MM.1S (cell line): ENCODE results near the gene KCNJ5.

Experiments used
- DNase-seq: peaks from one replicate; pipeline ENCODE4 v3.0.0-alpha.2; 2015
- H2AFZ ChIP-seq: fragments of 300-600 bp; sonication (generic); 2 replicates; pipeline ENCODE4 v1.6.0; 2016; ENCODE audit warnings: antibody characterized with exemption, low read length
- H3F3A ChIP-seq: fragments of 300-600 bp; sonication (generic); 2 replicates; pipeline ENCODE4 v1.6.1; 2016; ENCODE audit warnings: mild to moderate bottlenecking, antibody characterized with exemption, low read length, moderate library complexity, mixed read lengths; ENCODE audit not compliant: insufficient read depth
- H3K27ac ChIP-seq: fragments of 300-600 bp; sonication (generic); 2 replicates; pipeline ENCODE4 v1.5.1; 2016; ENCODE audit warnings: mild to moderate bottlenecking, low read length
- H3K27me3 ChIP-seq: fragments of 300-600 bp; sonication (generic); replicated peaks from 2 replicates; pipeline ENCODE4 v1.6.0; 2016; ENCODE audit warnings: low read length; ENCODE audit not compliant: insufficient read depth
- H3K36me3 ChIP-seq: fragments of 300-600 bp; sonication (generic); replicated peaks from 2 replicates; pipeline ENCODE4 v1.6.1; 2016; ENCODE audit warnings: mild to moderate bottlenecking, low read length, mixed read lengths; ENCODE audit not compliant: insufficient read depth
- H3K4me1 ChIP-seq: fragments of 300-600 bp; sonication (generic); 2 replicates; pipeline ENCODE4 v1.6.1; 2016; ENCODE audit warnings: low read length, mixed read lengths
- H3K4me2 ChIP-seq: fragments of 300-600 bp; sonication (generic); 2 replicates; pipeline ENCODE4 v1.6.0; 2016; ENCODE audit warnings: low read depth, low read length
- H3K4me3 ChIP-seq: fragments of 300-600 bp; sonication (generic); 2 replicates; pipeline ENCODE4 v1.5.1; 2016; ENCODE audit warnings: low read length, mixed read lengths
- H3K79me2 ChIP-seq: fragments of 300-600 bp; sonication (generic); 2 replicates; pipeline ENCODE4 v1.6.1; 2016; ENCODE audit warnings: mixed run types, low read length, mixed read lengths
- H3K9ac ChIP-seq: fragments of 300-600 bp; sonication (generic); 2 replicates; pipeline ENCODE4 v1.6.1; 2016; ENCODE audit warnings: low read length, mixed read lengths
- H3K9me2 ChIP-seq: fragments of 300-600 bp; sonication (generic); replicated peaks from 2 replicates; pipeline ENCODE4 v1.6.1; 2016; ENCODE audit warnings: mild to moderate bottlenecking, low read length, mixed read lengths; ENCODE audit not compliant: insufficient read depth
- H3K9me3 ChIP-seq: fragments of 300-600 bp; sonication (generic); replicated peaks from 2 replicates; pipeline ENCODE4 v1.6.1; 2016; ENCODE audit warnings: mild to moderate bottlenecking, low read length, mixed read lengths; ENCODE audit not compliant: insufficient read depth
- H4K20me1 ChIP-seq: fragments of 300-600 bp; sonication (generic); 2 replicates; pipeline ENCODE4 v1.6.1; 2016; ENCODE audit warnings: mild to moderate bottlenecking, low read length, moderate library complexity, mixed read lengths; ENCODE audit not compliant: insufficient read depth
- EZH2 ChIP-seq: fragments of 300-600 bp; sonication (generic); optimal IDR thresholded peaks from 2 replicates; pipeline ENCODE3; 2017; ENCODE audit warnings: low read depth, mild to moderate bottlenecking, antibody characterized with exemption, low read length, mixed read lengths
- EZH2phosphoT487 ChIP-seq: fragments of 300-600 bp; sonication (generic); IDR thresholded peaks from 2 replicates; pipeline ENCODE4 v1.6.1; 2018; ENCODE audit warnings: antibody characterized with exemption, low read length
- TF ChIP-seq, protein P1 (sequence below): fragments of 300-600 bp; sonication (generic); IDR thresholded peaks from 2 replicates; pipeline ENCODE4 v1.5.1; 2016; ENCODE audit warnings: antibody characterized with exemption, low read length, mixed read lengths

The KCNJ5 gene

GRCh38 chr11:128891913-128892398 is 800 bp downstream of the KCNJ5 start:
- Histone ChIP-seq H4K20me1 (no peaks in the 10 kb centered on the region), H3K9ac (no peak overlapping the region), H3F3A (peaks cover 8% of the 10 kb centered on the region; the same call in 1 of the 2 replicates), H3K36me3 (no peaks in the 10 kb centered on the region), H3K4me3 (no peak overlapping the region), H3K4me2 (no peak overlapping the region), H3K27me3 (no peaks in the 10 kb centered on the region), H3K27ac (no peak overlapping the region), H2AFZ (no peak overlapping the region), H3K9me2 (no peaks in the 10 kb centered on the region), H3K4me1 (peaks cover 23% of the 10 kb centered on the region), H3K79me2 (no peaks in the 10 kb centered on the region), H3K9me3 (no peaks in the 10 kb centered on the region)
- no peak for TF ChIP-seq EZH2
- no peak for DNase-seq

DNA sequence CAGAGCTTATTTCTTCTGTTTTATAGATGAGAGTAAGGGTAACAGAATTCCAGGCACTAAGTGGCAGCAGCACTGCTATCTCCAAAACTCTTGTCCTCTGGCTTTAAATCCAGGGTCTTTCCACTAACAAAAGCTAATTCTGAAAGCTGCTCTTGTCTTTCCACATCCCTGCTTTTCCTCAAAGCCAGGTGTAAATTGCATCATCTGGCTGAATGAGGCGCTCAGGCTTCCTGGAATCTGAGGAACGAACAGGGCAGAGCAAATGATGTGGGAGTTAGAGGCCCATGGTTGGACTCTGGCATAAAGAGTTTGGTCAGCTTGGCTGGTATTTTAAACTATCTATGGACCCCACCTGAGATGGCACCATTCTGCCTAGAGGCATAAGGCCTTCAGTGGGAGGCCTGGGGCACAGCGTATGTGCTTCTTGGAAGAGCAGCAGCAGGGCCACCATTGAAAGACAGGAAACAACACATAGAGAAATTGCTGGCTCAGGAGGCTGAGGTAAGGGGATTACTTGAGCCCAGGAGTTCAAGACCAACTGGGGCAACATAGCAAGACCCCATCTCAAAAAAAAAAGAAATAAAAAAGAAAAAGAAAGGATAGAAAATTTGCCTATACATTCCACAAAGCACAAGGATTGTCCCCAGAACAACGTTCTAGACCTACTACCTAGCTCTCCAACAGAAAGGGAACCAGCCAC is 1.9 kb downstream of the KCNJ5 start:
- no peaks in the 10 kb centered on the region for H4K20me1 ChIP-seq
- H3K4me2 ChIP-seq: peak overlapping the region; percentile 83
- H3K36me3 ChIP-seq: no peaks in the 10 kb centered on the region
- no peak for TF ChIP-seq EZH2phosphoT487
- TF ChIP-seq, protein P1, sequence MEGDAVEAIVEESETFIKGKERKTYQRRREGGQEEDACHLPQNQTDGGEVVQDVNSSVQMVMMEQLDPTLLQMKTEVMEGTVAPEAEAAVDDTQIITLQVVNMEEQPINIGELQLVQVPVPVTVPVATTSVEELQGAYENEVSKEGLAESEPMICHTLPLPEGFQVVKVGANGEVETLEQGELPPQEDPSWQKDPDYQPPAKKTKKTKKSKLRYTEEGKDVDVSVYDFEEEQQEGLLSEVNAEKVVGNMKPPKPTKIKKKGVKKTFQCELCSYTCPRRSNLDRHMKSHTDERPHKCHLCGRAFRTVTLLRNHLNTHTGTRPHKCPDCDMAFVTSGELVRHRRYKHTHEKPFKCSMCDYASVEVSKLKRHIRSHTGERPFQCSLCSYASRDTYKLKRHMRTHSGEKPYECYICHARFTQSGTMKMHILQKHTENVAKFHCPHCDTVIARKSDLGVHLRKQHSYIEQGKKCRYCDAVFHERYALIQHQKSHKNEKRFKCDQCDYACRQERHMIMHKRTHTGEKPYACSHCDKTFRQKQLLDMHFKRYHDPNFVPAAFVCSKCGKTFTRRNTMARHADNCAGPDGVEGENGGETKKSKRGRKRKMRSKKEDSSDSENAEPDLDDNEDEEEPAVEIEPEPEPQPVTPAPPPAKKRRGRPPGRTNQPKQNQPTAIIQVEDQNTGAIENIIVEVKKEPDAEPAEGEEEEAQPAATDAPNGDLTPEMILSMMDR: no peak
- no peak for TF ChIP-seq EZH2
- peak overlapping the region; percentile 69; the same call in 1 of the 2 replicates for H3K27ac ChIP-seq
- no peak overlapping the region for H3K4me3 ChIP-seq
- no peaks in the 10 kb centered on the region for H3K9me3 ChIP-seq
- H3K9me2 ChIP-seq: no peaks in the 10 kb centered on the region
- H3F3A ChIP-seq: peaks cover 8% of the 10 kb centered on the region; the same call in 1 of the 2 replicates
- peaks cover 23% of the 10 kb centered on the region for H3K4me1 ChIP-seq
- no peak for DNase-seq
- no peaks in the 10 kb centered on the region for H3K79me2 ChIP-seq
- H3K9ac ChIP-seq: peak overlapping the region; percentile 39; the same call in 1 of the 2 replicates
- no peaks in the 10 kb centered on the region for H3K27me3 ChIP-seq
- 0 out of 2 replicates have a peak overlapping the region, but pooled peaks have one; percentile 29 for H2AFZ ChIP-seq

DNA sequence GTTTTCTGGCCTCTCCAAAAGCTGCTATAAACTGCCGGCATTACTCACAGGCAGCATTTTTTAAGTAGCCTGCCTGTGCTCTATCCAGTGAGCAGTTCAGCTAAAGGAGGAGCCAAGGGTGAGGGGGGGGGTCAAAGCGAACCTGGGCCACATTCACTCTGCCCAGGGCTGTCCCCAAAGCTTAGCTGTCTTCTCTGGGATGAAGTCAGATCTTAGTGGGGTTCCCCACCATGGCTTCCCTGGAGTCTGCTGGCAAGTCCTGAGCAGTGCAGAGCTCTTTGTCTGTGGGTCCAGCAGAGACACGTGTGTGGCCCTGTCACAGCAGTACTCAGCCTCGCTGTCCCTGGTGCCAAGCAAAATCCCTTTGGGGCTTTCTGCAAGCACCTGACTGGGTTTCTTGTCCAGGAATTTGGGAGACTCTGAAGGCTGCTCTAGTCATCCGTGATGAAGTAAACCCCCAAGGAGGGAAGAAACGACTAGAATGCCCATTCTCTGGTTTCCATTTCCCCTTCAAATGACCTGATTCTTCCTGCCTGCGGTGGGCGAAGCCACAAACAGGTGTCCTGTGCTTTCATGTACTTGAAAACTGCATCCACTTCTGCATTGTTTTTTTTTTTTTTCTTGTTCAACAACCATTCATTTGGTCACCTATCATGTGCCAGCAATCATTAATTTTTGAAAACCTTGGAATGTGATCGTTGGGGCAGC is 2.6 kb downstream of the KCNJ5 start:
- Histone ChIP-seq H3K4me2 (peak overlapping the region; percentile 83), H3K27me3 (no peaks in the 10 kb centered on the region), H3K36me3 (no peaks in the 10 kb centered on the region), H3F3A (peaks cover 8% of the 10 kb centered on the region; the same call in 1 of the 2 replicates), H3K4me1 (peaks cover 23% of the 10 kb centered on the region), H3K9me2 (no peaks in the 10 kb centered on the region), H3K4me3 (peak overlapping the region; percentile 24; the same call in 1 of the 2 replicates), H3K79me2 (no peaks in the 10 kb centered on the region), H3K27ac (peak overlapping the region; percentile 69; the same call in 1 of the 2 replicates), H4K20me1 (no peaks in the 10 kb centered on the region), H3K9ac (peak overlapping the region; percentile 39; the same call in 1 of the 2 replicates), H3K9me3 (no peaks in the 10 kb centered on the region), H2AFZ (peak overlapping the region; percentile 29; the same call in 1 of the 2 replicates)
- DNase-seq: peak; percentile 82
- TF ChIP-seq, protein P1: no peak
- TF ChIP-seq EZH2 (no peak), EZH2phosphoT487 (no peak)
